Cardiac muscle cell (in vitro differentiated cells and primary cell): Measurements from ENCODE around the gene EIF4EBP3. TPM values are rescaled to one million over a fixed set of nuclear protein-coding genes. Genes with fewer than 3 reads are reported as not detected.
"Not testable (repeated sequence)": the region's sequence is repeated elsewhere in the genome, so short reads cannot be mapped to it uniquely, and the experiment has no call there.

ENCODE experiments used
- DNase-seq, 2 donors: peaks; one replicate each; pipeline versions ENCODE4 v3.0.0 to v3.0.0-alpha.2; 2010 to 2017; ENCODE audit warnings: low read depth in 1 of 2, low spot score in 1 of 2
- H3K27ac ChIP-seq: fragments of 200-600 bp; sonication (generic); 2 replicates; pipeline ENCODE4 v1.5.1; 2016
- H3K27me3 ChIP-seq: fragments of 200-600 bp; sonication (generic); 2 replicates; pipeline ENCODE4 v1.6.0; 2016; ENCODE audit warnings: control low read depth
- H3K36me3 ChIP-seq: fragments of 200-600 bp; sonication (generic); 2 replicates; pipeline ENCODE4 v1.5.1; 2016; ENCODE audit warnings: control low read depth
- H3K4me1 ChIP-seq: fragments of 200-600 bp; sonication (generic); 2 replicates; pipeline ENCODE4 v1.8.1; 2017; ENCODE audit warnings: low read depth, mild to moderate bottlenecking, mixed run types
- H3K4me3 ChIP-seq: fragments of 200-600 bp; sonication (generic); 2 replicates; pipeline ENCODE4 v1.5.1; 2016; ENCODE audit warnings: mild to moderate bottlenecking
- H3K9me3 ChIP-seq: fragments of 200-600 bp; sonication (generic); 2 replicates; pipeline ENCODE4 v1.5.1; 2017; ENCODE audit warnings: low read depth, mild to moderate bottlenecking, control low read depth
- CTCF ChIP-seq: IDR thresholded peaks from 2 replicates; pipeline ENCODE4 v1.5.1; 2012; ENCODE audit warnings: low read depth, mild to moderate bottlenecking, low read length
- polyA plus RNA-seq: library from polyadenylated mRNA; unstranded; fragments of >200 nt; fragmentation: Nextera tagmentation; extraction: Ambion mirVana; gene quantifications from 2 replicates; pipeline ENCODE4 v1.2.1, GENCODE V29; 2016
- total RNA-seq: library from RNA; depleted of rRNA; stranded (reverse); fragments of >200 nt; gene quantifications from 2 replicates; pipeline ENCODE4 v1.2.3, GENCODE V29; 2016

Gene EIF4EBP3
- total and polyA plus RNA-seq, 2 experiments from 2014 or later = 3.1 to 6.6 TPM

- Histone ChIP-seq H3K4me1 (peaks cover 5% of the 10 kb centered on the region), H3K27ac (no peak overlapping the region), H3K4me3 (no peak overlapping the region), H3K9me3 (no peaks in the 10 kb centered on the region), H3K27me3 (no peaks in the 10 kb centered on the region), H3K36me3 (no peaks in the 10 kb centered on the region)
- no peak for TF ChIP-seq CTCF
- DNase-seq = no peak
Observed at GRCh38 chr5:140570488-140570887, 23.0 kb downstream of the EIF4EBP3 start.

GRCh38 chr5:140571105-140571504 is 23.6 kb downstream of the EIF4EBP3 start:
- TF ChIP-seq CTCF = no peak
- no peak overlapping the region for H3K27ac ChIP-seq
- H3K4me3 ChIP-seq = no peak overlapping the region
- no peaks in the 10 kb centered on the region for H3K36me3 ChIP-seq
- no peak for DNase-seq
- no peaks in the 10 kb centered on the region for H3K4me1 ChIP-seq
- H3K9me3 ChIP-seq = no peaks in the 10 kb centered on the region
- no peaks in the 10 kb centered on the region for H3K27me3 ChIP-seq

GRCh38 chr5:140573683-140574082 is 26.2 kb downstream of the EIF4EBP3 start:
- no peak overlapping the region for H3K27ac ChIP-seq
- no peaks in the 10 kb centered on the region for H3K4me1 ChIP-seq
- no peak for TF ChIP-seq CTCF
- no peaks in the 10 kb centered on the region for H3K9me3 ChIP-seq
- no peaks in the 10 kb centered on the region for H3K27me3 ChIP-seq
- H3K4me3 ChIP-seq = no peak overlapping the region
- DNase-seq = no peak
- no peaks in the 10 kb centered on the region for H3K36me3 ChIP-seq

GRCh38 chr5:140574165-140574564 is 26.7 kb downstream of the EIF4EBP3 start:
- Histone ChIP-seq H3K27ac (no peak overlapping the region), H3K27me3 (no peaks in the 10 kb centered on the region), H3K4me3 (no peak overlapping the region), H3K4me1 (no peaks in the 10 kb centered on the region), H3K9me3 (no peaks in the 10 kb centered on the region), H3K36me3 (no peaks in the 10 kb centered on the region)
- peak in 1 of 2 donors; percentile 95 for DNase-seq
- TF ChIP-seq CTCF = no peak

GRCh38 chr5:140575309-140575708 is 27.8 kb downstream of the EIF4EBP3 start:
- H3K27ac ChIP-seq = no peak overlapping the region
- H3K9me3 ChIP-seq = no peaks in the 10 kb centered on the region
- no peaks in the 10 kb centered on the region for H3K36me3 ChIP-seq
- H3K4me1 ChIP-seq = no peaks in the 10 kb centered on the region
- no peaks in the 10 kb centered on the region for H3K27me3 ChIP-seq
- peak in 1 of 2 donors; percentile 80 for DNase-seq
- H3K4me3 ChIP-seq = no peak overlapping the region
- TF ChIP-seq CTCF = peak; percentile 62

- H3K4me1 ChIP-seq = no peaks in the 10 kb centered on the region
- H3K36me3 ChIP-seq = no peaks in the 10 kb centered on the region
- H3K27ac ChIP-seq = no peak overlapping the region
- DNase-seq = peak in 1 of 2 donors; percentile 38
- no peak for TF ChIP-seq CTCF
- no peak overlapping the region for H3K4me3 ChIP-seq
- no peaks in the 10 kb centered on the region for H3K27me3 ChIP-seq
- no peaks in the 10 kb centered on the region for H3K9me3 ChIP-seq
Observed at GRCh38 chr5:140576776-140577201, 29.3 kb downstream of the EIF4EBP3 start.

- H3K4me1 ChIP-seq, H3K27me3 ChIP-seq, DNase-seq, H3K4me3 ChIP-seq, H3K27ac ChIP-seq, H3K9me3 ChIP-seq, H3K36me3 ChIP-seq: not testable (repeated sequence)
Observed at GRCh38 chr5:140579188-140579747, 31.8 kb downstream of the EIF4EBP3 start.
